Measurements from ENCODE around the gene ZBTB47.

DNA sequence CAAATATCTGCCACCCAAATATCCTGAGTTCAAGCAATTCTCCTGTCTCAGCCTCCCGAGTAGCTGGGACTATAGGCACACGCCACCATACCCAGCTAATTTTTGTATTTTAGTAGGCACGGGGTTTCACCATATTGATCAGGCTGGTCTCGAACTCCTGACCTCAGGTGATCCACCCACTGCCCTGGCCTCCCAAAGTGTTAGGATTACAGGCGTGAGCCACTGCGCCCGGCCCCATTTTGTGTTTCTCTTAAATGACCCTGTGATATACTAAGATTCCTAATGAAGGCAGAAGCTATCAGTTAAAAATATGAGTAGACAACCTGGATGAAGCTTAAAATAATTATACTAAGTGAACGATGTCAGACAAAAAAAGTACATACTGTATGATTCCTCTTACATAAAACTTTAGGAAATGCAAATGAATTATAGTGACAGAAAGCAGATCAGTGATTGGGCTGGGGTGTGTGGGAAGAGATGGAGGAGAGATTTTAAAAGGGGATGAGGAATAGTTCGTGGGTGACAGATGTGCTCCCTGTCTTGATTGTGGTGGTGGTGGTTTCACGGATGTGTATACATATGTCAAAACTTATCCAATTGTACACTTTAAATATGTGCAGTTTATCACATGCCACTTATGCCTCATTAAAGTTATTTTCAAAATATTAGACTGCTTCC, 28.0 kb downstream of the ZBTB47 start:
- TF ChIP-seq, protein P1, sequence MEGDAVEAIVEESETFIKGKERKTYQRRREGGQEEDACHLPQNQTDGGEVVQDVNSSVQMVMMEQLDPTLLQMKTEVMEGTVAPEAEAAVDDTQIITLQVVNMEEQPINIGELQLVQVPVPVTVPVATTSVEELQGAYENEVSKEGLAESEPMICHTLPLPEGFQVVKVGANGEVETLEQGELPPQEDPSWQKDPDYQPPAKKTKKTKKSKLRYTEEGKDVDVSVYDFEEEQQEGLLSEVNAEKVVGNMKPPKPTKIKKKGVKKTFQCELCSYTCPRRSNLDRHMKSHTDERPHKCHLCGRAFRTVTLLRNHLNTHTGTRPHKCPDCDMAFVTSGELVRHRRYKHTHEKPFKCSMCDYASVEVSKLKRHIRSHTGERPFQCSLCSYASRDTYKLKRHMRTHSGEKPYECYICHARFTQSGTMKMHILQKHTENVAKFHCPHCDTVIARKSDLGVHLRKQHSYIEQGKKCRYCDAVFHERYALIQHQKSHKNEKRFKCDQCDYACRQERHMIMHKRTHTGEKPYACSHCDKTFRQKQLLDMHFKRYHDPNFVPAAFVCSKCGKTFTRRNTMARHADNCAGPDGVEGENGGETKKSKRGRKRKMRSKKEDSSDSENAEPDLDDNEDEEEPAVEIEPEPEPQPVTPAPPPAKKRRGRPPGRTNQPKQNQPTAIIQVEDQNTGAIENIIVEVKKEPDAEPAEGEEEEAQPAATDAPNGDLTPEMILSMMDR (IDR thresholded peaks at IDR 0.05): no peak
- TF ChIP-seq EZH2phosphoT487 (IDR thresholded peaks at IDR 0.05): no peak
- no peak for TF ChIP-seq EZH2 (IDR thresholded peaks at IDR 0.05)

Data from neural progenitor cell (in vitro differentiated cells).